D721Med (cell line): ENCODE results near the gene ABT1.

Source experiments
- DNase-seq: peaks from one replicate; pipeline ENCODE4 v3.0.0; 2011; ENCODE audit warnings: low spot score; ENCODE audit not compliant: insufficient read length
- FAIRE-seq: peaks from 2 replicates; lab custom pipeline; 2011; peaks lifted over from hg19 to GRCh38; lab: Jason Lieb, UNC
- CTCF ChIP-seq: IDR thresholded peaks from 2 replicates; pipeline ENCODE4 v1.5.1; 2012; ENCODE audit warnings: mild to moderate bottlenecking, control low read depth; ENCODE audit not compliant: insufficient read depth; ENCODE audit errors: missing control alignments

Gene ABT1

DNA sequence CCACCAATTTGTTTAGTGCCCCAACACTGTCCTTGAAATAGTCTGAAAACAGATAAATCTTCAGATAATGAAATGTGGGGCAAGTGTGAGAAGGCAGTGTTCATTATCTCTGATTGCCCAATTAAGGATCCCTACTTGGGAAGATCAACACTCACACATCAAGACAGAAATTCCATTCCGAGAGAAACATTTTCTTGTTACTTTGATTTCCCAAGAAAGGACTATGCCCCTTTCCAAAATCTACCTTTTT lies 42.4 kb upstream of the ABT1 start:
- DNase-seq (no peak), FAIRE-seq (no peak)
- TF ChIP-seq CTCF, result no peak

- DNase-seq, result no peak
- TF ChIP-seq CTCF, result no peak
- no peak for FAIRE-seq
Observed at GRCh38 chr6:26554697-26555504, 41.9 kb upstream of the ABT1 start.

DNA sequence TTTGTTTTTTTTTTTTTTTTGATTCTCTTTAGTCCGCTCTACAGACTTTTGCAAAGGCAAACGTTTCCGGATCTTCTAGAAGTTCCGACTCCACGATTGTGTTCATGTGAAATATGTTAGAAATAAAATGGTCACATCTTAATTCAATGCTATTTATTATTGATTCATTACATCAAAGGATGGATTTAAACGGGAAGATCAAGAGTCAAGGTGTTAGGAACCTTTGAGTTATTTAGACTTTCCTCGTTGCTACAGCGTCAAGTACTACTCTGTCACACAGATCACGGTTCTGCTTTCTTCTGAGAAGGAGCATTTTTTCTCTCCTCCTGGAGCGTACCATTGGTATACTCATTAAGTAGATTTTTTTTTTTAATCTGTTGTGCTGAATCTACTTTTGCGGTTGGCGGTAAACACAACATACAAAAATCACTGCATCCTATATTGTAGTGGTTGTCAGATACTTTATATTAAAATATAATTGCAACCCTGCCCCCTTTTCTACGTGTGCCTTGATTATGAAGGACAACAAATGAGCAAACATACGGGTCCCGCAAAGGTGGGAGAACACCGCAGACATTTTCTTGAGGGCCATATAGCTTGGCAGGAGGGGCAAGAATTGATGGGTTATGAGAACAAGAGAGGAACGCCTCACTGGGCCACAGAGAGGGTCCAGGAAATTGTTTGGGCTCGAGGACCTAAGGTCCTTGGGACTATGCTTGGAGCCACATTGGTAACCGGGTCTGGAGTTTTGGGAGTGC lies 41.1 kb upstream of the ABT1 start:
- DNase-seq (no peak), FAIRE-seq (no peak)
- no peak for TF ChIP-seq CTCF

GRCh38 chr6:26556263-26557070 lies 40.3 kb upstream of the ABT1 start:
- no peak for DNase-seq
- no peak for TF ChIP-seq CTCF
- FAIRE-seq, result no peak

DNA sequence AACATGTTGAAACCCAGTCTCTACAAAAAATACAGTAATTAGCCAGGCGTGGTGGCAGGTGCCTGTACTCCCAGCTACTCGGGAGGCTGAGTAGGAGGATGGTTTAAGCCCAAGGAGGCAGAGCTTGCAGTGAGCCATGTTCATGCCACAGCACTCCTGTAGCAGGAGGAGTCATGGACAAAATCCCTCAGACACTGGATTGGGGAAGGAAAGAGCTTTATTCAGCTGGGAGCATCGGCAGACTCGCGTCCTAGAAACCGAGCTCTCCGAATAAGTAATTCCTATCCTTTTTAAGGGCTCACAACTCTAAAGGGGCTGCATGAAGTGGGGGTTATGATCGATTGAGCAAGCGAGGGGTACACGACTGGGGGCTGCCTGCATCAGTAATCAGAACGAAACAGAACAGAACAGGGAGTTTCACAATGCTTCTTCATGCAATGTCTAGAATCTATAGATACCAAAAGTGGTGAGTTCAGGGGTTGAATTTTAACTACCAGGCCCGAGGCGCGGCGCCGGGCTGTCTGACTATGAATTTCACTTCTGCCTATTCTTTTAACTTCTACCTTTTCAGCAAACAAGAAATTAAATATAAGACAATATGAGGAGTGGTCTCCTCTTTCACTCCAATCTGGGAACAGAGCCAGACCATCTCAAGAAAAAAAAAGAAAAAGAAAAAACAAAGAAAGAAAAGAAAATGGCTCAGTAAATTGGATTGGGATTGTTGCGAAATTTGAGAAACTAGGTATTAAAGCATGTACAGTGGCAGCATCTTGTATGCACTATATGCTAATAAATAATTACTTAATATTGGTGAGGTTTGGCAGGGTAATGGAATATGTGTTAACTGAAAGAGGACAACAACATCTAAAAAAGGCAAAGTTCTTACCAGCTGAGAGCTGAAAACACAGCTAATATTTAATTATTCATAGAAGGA lies 35.0 kb upstream of the ABT1 start:
- no peak for FAIRE-seq
- TF ChIP-seq CTCF, result no peak
- DNase-seq, result no peak

GRCh38 chr6:26563488-26563887 lies 33.3 kb upstream of the ABT1 start:
- FAIRE-seq (no peak), DNase-seq (no peak)
- no peak for TF ChIP-seq CTCF
